Naive thymus-derived CD4-positive, alpha-beta T cell (primary cell): ENCODE data around the gene CLEC4A. TPM values are rescaled to one million over a fixed set of nuclear protein-coding genes. Genes with fewer than 3 reads are reported as not detected.
"Not testable (repeated sequence)": the region's sequence is repeated elsewhere in the genome, so short reads cannot be mapped to it uniquely, and the experiment has no call there.

Experiments used
- ATAC-seq: fragments of 150-1000 bp; cut with Tn5 transposase; 2 replicates; pipeline ENCODE4 v1.10.0; 2021; ENCODE audit warnings: mild to moderate bottlenecking, moderate library complexity
- CTCF ChIA-PET: fragments of 350-600 bp; sonication (Branson Sonifier 250); formaldehyde crosslinking; loops from one replicate; lab custom pipeline; 2021; ENCODE audit warnings: antibody characterized with exemption; lab: Charles Lee
- POLR2A ChIA-PET: fragments of 350-600 bp; sonication (Branson Sonifier 250); formaldehyde crosslinking; loops from one replicate; lab custom pipeline; 2021; ENCODE audit warnings: antibody characterized with exemption, inconsistent platforms; lab: Charles Lee
- DNase-seq, 9 donors: peaks; one replicate each; pipeline versions ENCODE4 v3.0.0 to v3.0.0-alpha.2; 2020 to 2022; ENCODE audit warnings: mixed read lengths in 1 of 9
- H3K27ac ChIP-seq: one replicate; pipeline ENCODE4 v1.7.0; 2013; ENCODE audit warnings: mild to moderate bottlenecking, low read depth, low read length, moderate library complexity
- H3K27me3 ChIP-seq, 2 donors: one replicate each; pipeline ENCODE4 v1.7.0; 2013; ENCODE audit warnings: low read length in 2 of 2, mild to moderate bottlenecking in 2 of 2, moderate library complexity in 2 of 2; ENCODE audit not compliant: control insufficient read depth in 2 of 2, insufficient read depth in 2 of 2
- H3K36me3 ChIP-seq, 3 experiments: 1 replicate in 2 of 3; 2 replicates in 1 of 3; pipeline ENCODE4 v1.7.0; 2013; ENCODE audit warnings: low read length in 3 of 3, mild to moderate bottlenecking in 3 of 3, moderate library complexity in 1 of 3; ENCODE audit not compliant: insufficient read depth in 3 of 3, control insufficient read depth in 2 of 3
- H3K4me1 ChIP-seq, 2 donors: one replicate each; pipeline ENCODE4 v1.7.0; 2013; ENCODE audit warnings: low read length in 2 of 2, mild to moderate bottlenecking in 2 of 2, moderate library complexity in 1 of 2; ENCODE audit not compliant: control insufficient read depth in 2 of 2, insufficient read depth in 2 of 2
- H3K4me3 ChIP-seq: 2 replicates; pipeline ENCODE4 v1.7.0; 2013; ENCODE audit warnings: mild to moderate bottlenecking, low read length
- H3K9me3 ChIP-seq, 3 experiments: 1 replicate in 2 of 3; 2 replicates in 1 of 3; pipeline ENCODE4 v1.7.0; 2013; ENCODE audit warnings: low read length in 3 of 3; ENCODE audit not compliant: control insufficient read depth in 2 of 3
- H3K27ac Mint-ChIP-seq, 9 donors: one replicate each; pipeline ENCODE4 v1.8.0; 2020 to 2022; ENCODE audit warnings: mixed read lengths in 9 of 9, mild to moderate bottlenecking in 8 of 9, moderate library complexity in 5 of 9, inconsistent platforms in 2 of 9
- H3K27me3 Mint-ChIP-seq, 5 donors: one replicate each; pipeline ENCODE4 v1.8.0; 2021 to 2022; ENCODE audit warnings: mixed read lengths in 5 of 5, mild to moderate bottlenecking in 1 of 5
- H3K36me3 Mint-ChIP-seq, 5 donors: one replicate each; pipeline ENCODE4 v1.8.0; 2020 to 2022; ENCODE audit warnings: mixed read lengths in 5 of 5, mild to moderate bottlenecking in 3 of 5, inconsistent platforms in 1 of 5
- H3K4me1 Mint-ChIP-seq, 7 donors: one replicate each; pipeline ENCODE4 v1.8.0; 2020 to 2022; ENCODE audit warnings: mixed read lengths in 7 of 7, mild to moderate bottlenecking in 3 of 7, inconsistent platforms in 1 of 7
- H3K4me3 Mint-ChIP-seq, 10 donors: one replicate each; pipeline ENCODE4 v1.8.0; 2020 to 2022; ENCODE audit warnings: mild to moderate bottlenecking in 10 of 10, mixed read lengths in 10 of 10, moderate library complexity in 6 of 10, inconsistent platforms in 2 of 10
- H3K9me3 Mint-ChIP-seq, 11 donors: one replicate each; pipeline ENCODE4 v1.8.0; 2020 to 2022; ENCODE audit warnings: mixed read lengths in 11 of 11, mild to moderate bottlenecking in 4 of 11, inconsistent platforms in 1 of 11, moderate library complexity in 1 of 11
- intact Hi-C, 2 donors: fragments of 100-400 bp; cut with micrococcal nuclease; formaldehyde crosslinking; loops; one replicate each; pipeline ENCODE4 v1.15.1; 2023
- polyA plus RNA-seq, 2 donors: library from polyadenylated mRNA; unstranded; fragments of 300-500 nt; fragmentation: Illumina TruSeq; gene quantifications; one replicate each; pipeline ENCODE4 v1.2.3, GENCODE V29; 2021
- total RNA-seq, 6 experiments: library from RNA in 5 of 6; stranded (reverse) in 5 of 6; gene quantifications; 1 replicate in 5 of 6; 2 replicates in 1 of 6; pipeline ENCODE4 v1.2.3 and lab custom pipeline; 2021 to 2026

Gene CLEC4A
- total and polyA plus RNA-seq, 7 experiments from 2014 or later = 0.30 to 25.8 (median 1.3) TPM

- Histone ChIP-seq H3K27me3 (no peaks in the 10 kb centered on the region), H3K27ac (peak overlapping the region; percentile 70), H3K36me3 (peaks cover 17 to 35% (median 20%) of the 10 kb centered on the region in 3 experiments), H3K4me1 (peaks cover 31 to 41% of the 10 kb centered on the region in 2 donors), H3K9me3 (no peaks in the 10 kb centered on the region), H3K4me3 (no peak overlapping the region)
- intact Hi-C loops = loop anchor here in 1 of 2 donors (10.0 kb wide), 1 partner anchor 1403 kb away; the partner anchor contains the start of gene ZNF384
- H3K9me3 Mint-ChIP-seq = no peaks in the 10 kb centered on the region
- H3K4me3 Mint-ChIP-seq = peak overlapping the region; percentile 10 to 87 (median 82)
- peaks cover 7 to 42% (median 25%) of the 10 kb centered on the region in 5 donors for H3K36me3 Mint-ChIP-seq
- ATAC-seq (no peak), DNase-seq (peak in 1 of 9 donors; percentile 12)
- ChIA-PET POLR2A (interaction anchor here (1.0 to 2.9 kb wide), 3 partner anchors 10 to 152 kb away, joined by 3 to 14 read pairs (median 7); partner anchors contain the start of gene SLC2A3), CTCF (interaction anchor here (1.0 to 2.1 kb wide), 6 partner anchors 10 to 225 kb away, joined by 3 to 9 read pairs (median 3); no protein-coding TSS in a partner anchor)
- H3K4me1 Mint-ChIP-seq = peaks cover 42 to 73% (median 58%) of the 10 kb centered on the region in 7 donors
- no peaks in the 10 kb centered on the region for H3K27me3 Mint-ChIP-seq
- H3K27ac Mint-ChIP-seq = peak overlapping the region; percentile 84 to 97 (median 93)
Observed at GRCh38 chr12:8087666-8088065, 35.8 kb upstream of the CLEC4A start.

GRCh38 chr12:8088574-8088973 lies 34.8 kb upstream of the CLEC4A start:
- DNase-seq = peak in 7 of 9 donors; percentile 28 to 54 (median 43)
- H3K27ac ChIP-seq = peak overlapping the region; percentile 70
- Mint-ChIP-seq H3K27ac (peak overlapping the region; percentile 84 to 97 (median 93)), H3K4me1 (peaks cover 35 to 68% (median 56%) of the 10 kb centered on the region in 7 donors), H3K27me3 (no peaks in the 10 kb centered on the region), H3K36me3 (peaks cover 11 to 48% (median 31%) of the 10 kb centered on the region in 5 donors), H3K9me3 (no peaks in the 10 kb centered on the region), H3K4me3 (peak overlapping the region; percentile 71 to 87 (median 82))
- CTCF ChIA-PET = interaction anchor here (0.7 to 2.1 kb wide), 7 partner anchors 10 to 226 kb away, joined by 3 to 9 read pairs (median 3); no protein-coding TSS in a partner anchor
- intact Hi-C loops = loop anchor here in 1 of 2 donors (10.0 kb wide), 1 partner anchor 1404 kb away; the partner anchor contains the start of gene ZNF384
- no peaks in the 10 kb centered on the region for H3K27me3 ChIP-seq
- H3K9me3 ChIP-seq = no peaks in the 10 kb centered on the region
- peak overlapping the region; percentile 7 for H3K4me3 ChIP-seq
- H3K36me3 ChIP-seq = peaks cover 22 to 44% (median 27%) of the 10 kb centered on the region in 3 experiments
- POLR2A ChIA-PET = interaction anchor here (0.5 to 2.9 kb wide), 8 partner anchors 9 to 279 kb away, joined by 3 to 14 read pairs (median 3); partner anchors contain the start of gene SLC2A3
- H3K4me1 ChIP-seq = peaks cover 25 to 36% of the 10 kb centered on the region in 2 donors
- peak; percentile 92 for ATAC-seq

GRCh38 chr12:8089277-8089676 lies 34.1 kb upstream of the CLEC4A start:
- H3K4me3 Mint-ChIP-seq = peak overlapping the region in 6 of 10 donors; percentile 71 to 85 (median 77)
- Histone ChIP-seq H3K27ac (peak overlapping the region; percentile 70), H3K4me1 (peaks cover 20 to 29% of the 10 kb centered on the region in 2 donors), H3K36me3 (peaks cover 23 to 46% (median 29%) of the 10 kb centered on the region in 3 experiments)
- not testable (repeated sequence) for H3K27me3 Mint-ChIP-seq, H3K4me3 ChIP-seq, H3K9me3 Mint-ChIP-seq, H3K9me3 ChIP-seq, H3K27me3 ChIP-seq, DNase-seq, ATAC-seq
- ChIA-PET CTCF (interaction anchor here (1.8 to 2.1 kb wide), 2 partner anchors 11 to 20 kb away, joined by 9 read pairs; no protein-coding TSS in a partner anchor), POLR2A (interaction anchor here (1.0 to 2.9 kb wide), 4 partner anchors 51 to 154 kb away, joined by 3 to 14 read pairs (median 6); partner anchors contain the start of gene SLC2A3)
- H3K36me3 Mint-ChIP-seq = peaks cover 11 to 45% (median 31%) of the 10 kb centered on the region in 5 donors
- intact Hi-C loops = loop anchor here in 1 of 2 donors (10.0 kb wide), 1 partner anchor 1404 kb away; the partner anchor contains the start of gene ZNF384
- H3K4me1 Mint-ChIP-seq = peaks cover 29 to 61% (median 50%) of the 10 kb centered on the region in 7 donors
- peak overlapping the region in 6 of 9 donors; percentile 84 to 97 (median 90) for H3K27ac Mint-ChIP-seq

GRCh38 chr12:8089716-8090115 lies 33.7 kb upstream of the CLEC4A start:
- Mint-ChIP-seq H3K4me1 (peaks cover 25 to 57% (median 47%) of the 10 kb centered on the region in 7 donors), H3K36me3 (peaks cover 10 to 45% (median 34%) of the 10 kb centered on the region in 5 donors), H3K4me3 (peak overlapping the region in 1 of 10 donors; percentile 33), H3K9me3 (no peaks in the 10 kb centered on the region), H3K27me3 (no peaks in the 10 kb centered on the region), H3K27ac (peak overlapping the region in 8 of 9 donors; percentile 15 to 94 (median 52))
- ATAC-seq (no peak), DNase-seq (no peak)
- Histone ChIP-seq H3K4me1 (peaks cover 20 to 24% of the 10 kb centered on the region in 2 donors), H3K9me3 (no peaks in the 10 kb centered on the region), H3K4me3 (no peak overlapping the region), H3K27ac (peak overlapping the region; percentile 70), H3K36me3 (peaks cover 28 to 50% (median 33%) of the 10 kb centered on the region in 3 experiments), H3K27me3 (no peaks in the 10 kb centered on the region)
- CTCF ChIA-PET = no interaction called here
- POLR2A ChIA-PET = no interaction called here
- intact Hi-C loops = loop anchor here in 1 of 2 donors (10.0 kb wide), 1 partner anchor 1405 kb away; the partner anchor contains the start of gene ZNF384

GRCh38 chr12:8093291-8093690 lies 30.1 kb upstream of the CLEC4A start:
- ChIA-PET POLR2A (no interaction called here), CTCF (no interaction called here)
- Histone ChIP-seq H3K27me3 (no peaks in the 10 kb centered on the region), H3K9me3 (no peaks in the 10 kb centered on the region), H3K4me3 (no peak overlapping the region), H3K4me1 (peaks cover 5 to 9% of the 10 kb centered on the region in 2 donors), H3K27ac (no peak overlapping the region), H3K36me3 (peaks cover 34 to 83% (median 54%) of the 10 kb centered on the region in 3 experiments)
- Mint-ChIP-seq H3K4me1 (peaks cover 14 to 34% (median 22%) of the 10 kb centered on the region in 7 donors), H3K27me3 (no peaks in the 10 kb centered on the region), H3K36me3 (peaks cover 25 to 62% (median 48%) of the 10 kb centered on the region in 5 donors), H3K27ac (peak overlapping the region in 2 of 9 donors; percentile 55 to 80), H3K9me3 (no peaks in the 10 kb centered on the region), H3K4me3 (no peak overlapping the region)
- intact Hi-C loops = no loop called here
- DNase-seq = no peak
- ATAC-seq = no peak

GRCh38 chr12:8096281-8096915 lies 27.0 kb upstream of the CLEC4A start:
- intact Hi-C loops = no loop called here
- peaks cover 28 to 66% (median 46%) of the 10 kb centered on the region in 3 experiments for H3K36me3 ChIP-seq
- H3K4me3 ChIP-seq = no peak overlapping the region
- Mint-ChIP-seq H3K27ac (peak overlapping the region in 5 of 9 donors; percentile 8 to 51 (median 41)), H3K27me3 (no peaks in the 10 kb centered on the region), H3K9me3 (peaks cover 0 to 3% (median 0%) of the 10 kb centered on the region in 11 donors), H3K4me1 (peaks cover 0 to 21% (median 10%) of the 10 kb centered on the region in 7 donors), H3K36me3 (peaks cover 25 to 60% (median 51%) of the 10 kb centered on the region in 5 donors), H3K4me3 (no peak overlapping the region)
- no peaks in the 10 kb centered on the region for H3K27me3 ChIP-seq
- no peaks in the 10 kb centered on the region for H3K9me3 ChIP-seq
- H3K27ac ChIP-seq = no peak overlapping the region
- no peaks in the 10 kb centered on the region for H3K4me1 ChIP-seq
- no peak for DNase-seq
- ChIA-PET POLR2A (no interaction called here), CTCF (no interaction called here)
- ATAC-seq = peak; percentile 44
